Mammary epithelial cell (primary cell): Measurements from ENCODE around the gene SULT1C2.

ENCODE experiments used
- EZH2 ChIP-seq: IDR thresholded peaks from 2 replicates; pipeline ENCODE4 v1.6.1; 2012; ENCODE audit warnings: low read length, inconsistent platforms, borderline replicate concordance
- TF ChIP-seq, protein P1 (sequence below), 2 donors: IDR thresholded peaks in 1 of 2; conservative IDR thresholded peaks in 1 of 2; 2 replicates each; pipeline ENCODE4 v1.5.1; 2011 to 2012; ENCODE audit warnings: inconsistent platforms in 2 of 2, low read length in 2 of 2, mild to moderate bottlenecking in 2 of 2, control low read depth in 1 of 2, low read depth in 1 of 2; ENCODE audit not compliant: insufficient read depth in 1 of 2; ENCODE audit errors: extremely low read depth in 1 of 2

DNA sequence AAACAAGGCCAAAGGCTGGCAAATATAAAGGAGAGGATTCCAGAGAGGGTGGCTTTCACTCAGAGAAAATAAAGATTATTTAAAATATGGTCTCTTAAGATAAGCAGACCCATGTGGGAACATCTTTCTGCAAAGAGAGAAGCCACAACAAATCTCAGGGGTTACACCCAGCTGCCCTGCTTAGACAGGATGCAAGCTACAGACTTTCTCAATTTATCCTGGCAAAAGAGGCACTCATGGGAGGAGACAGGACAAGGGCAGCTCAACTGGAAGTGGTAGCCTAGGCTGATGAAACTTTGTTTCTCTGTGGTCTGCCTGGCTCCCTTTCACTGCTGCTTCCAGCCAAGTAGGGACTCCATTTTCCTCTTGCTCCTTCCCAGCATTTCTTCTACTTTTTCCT lies 63.2 kb downstream of the SULT1C2 start:
- TF ChIP-seq, protein P1, sequence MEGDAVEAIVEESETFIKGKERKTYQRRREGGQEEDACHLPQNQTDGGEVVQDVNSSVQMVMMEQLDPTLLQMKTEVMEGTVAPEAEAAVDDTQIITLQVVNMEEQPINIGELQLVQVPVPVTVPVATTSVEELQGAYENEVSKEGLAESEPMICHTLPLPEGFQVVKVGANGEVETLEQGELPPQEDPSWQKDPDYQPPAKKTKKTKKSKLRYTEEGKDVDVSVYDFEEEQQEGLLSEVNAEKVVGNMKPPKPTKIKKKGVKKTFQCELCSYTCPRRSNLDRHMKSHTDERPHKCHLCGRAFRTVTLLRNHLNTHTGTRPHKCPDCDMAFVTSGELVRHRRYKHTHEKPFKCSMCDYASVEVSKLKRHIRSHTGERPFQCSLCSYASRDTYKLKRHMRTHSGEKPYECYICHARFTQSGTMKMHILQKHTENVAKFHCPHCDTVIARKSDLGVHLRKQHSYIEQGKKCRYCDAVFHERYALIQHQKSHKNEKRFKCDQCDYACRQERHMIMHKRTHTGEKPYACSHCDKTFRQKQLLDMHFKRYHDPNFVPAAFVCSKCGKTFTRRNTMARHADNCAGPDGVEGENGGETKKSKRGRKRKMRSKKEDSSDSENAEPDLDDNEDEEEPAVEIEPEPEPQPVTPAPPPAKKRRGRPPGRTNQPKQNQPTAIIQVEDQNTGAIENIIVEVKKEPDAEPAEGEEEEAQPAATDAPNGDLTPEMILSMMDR (conservative IDR thresholded peaks at IDR 0.05 in 1 of 2, IDR thresholded peaks at IDR 0.05 in 1 of 2; ENCODE audit: extremely low read depth in 1 of 2, insufficient read depth in 1 of 2, low read depth in 1 of 2, low read length in 2 of 2) = no peak
- no peak for TF ChIP-seq EZH2
